SK-N-SH (cell line): ENCODE results near the gene ADRA2A. TPM values are rescaled to one million over a fixed set of nuclear protein-coding genes. Genes with fewer than 3 reads are reported as not detected.

ENCODE experiments used
- CTCF ChIA-PET: fragments of 300-600, 350-600 bp; formaldehyde crosslinking; extraction: SDS; loops from one replicate; lab custom pipeline; 2021; lab: Yijun Ruan, JAX
- POLR2A ChIA-PET: fragments of 350-600 bp; sonication (Branson Sonifier 250); formaldehyde crosslinking; extraction: SDS; loops from one replicate; lab custom pipeline; 2020; ENCODE audit warnings: antibody characterized with exemption, inconsistent platforms; lab: Yijun Ruan, JAX
- DNase-seq: peaks from one replicate; pipeline ENCODE4 v3.0.0; 2012
- H2AFZ ChIP-seq: fragments of 200-600 bp; sonication (generic); 2 replicates; pipeline ENCODE4 v1.8.1; 2016; ENCODE audit warnings: antibody characterized with exemption, mild to moderate bottlenecking, low read depth
- H3F3A ChIP-seq: fragments of 200-600 bp; sonication (generic); replicated peaks from 2 replicates; pipeline ENCODE3; 2016; ENCODE audit warnings: antibody characterized with exemption, mild to moderate bottlenecking; ENCODE audit not compliant: insufficient read depth
- H3K27ac ChIP-seq, 2 experiments: fragments of 200-500 bp in 1 of 2; fragments of 200-600 bp in 1 of 2; sonication (Bioruptor generic) in 1 of 2; sonication (generic), shearing (Covaris generic) in 1 of 2; 2 replicates each; pipeline versions ENCODE4 v1.5.1 to v1.6.1; 2014 to 2016; ENCODE audit warnings: low read depth in 2 of 2, inconsistent platforms in 1 of 2, low read length in 1 of 2, mild to moderate bottlenecking in 1 of 2, mixed read lengths in 1 of 2
- H3K27me3 ChIP-seq: fragments of 200-600 bp; sonication (generic), shearing (Covaris generic); 2 replicates; pipeline ENCODE4 v1.6.1; 2016; ENCODE audit warnings: mixed run types; ENCODE audit not compliant: insufficient read depth
- H3K36me3 ChIP-seq, 2 experiments: fragments of 200-500 bp in 1 of 2; fragments of 200-600 bp in 1 of 2; sonication (Bioruptor generic) in 1 of 2; sonication (generic) in 1 of 2; replicated peaks in 1 of 2; 2 replicates each; pipeline versions ENCODE3 to v1.5.1; 2014 to 2016; ENCODE audit warnings: low read length in 1 of 2, mild to moderate bottlenecking in 1 of 2; ENCODE audit not compliant: insufficient read depth in 2 of 2, control insufficient read depth in 1 of 2
- H3K4me1 ChIP-seq, 2 experiments: fragments of 200-500 bp in 1 of 2; fragments of 200-600 bp in 1 of 2; sonication (Bioruptor generic) in 1 of 2; sonication (generic), shearing (Covaris generic) in 1 of 2; 2 replicates each; pipeline versions ENCODE4 v1.5.1 to v1.6.1; 2014 to 2016; ENCODE audit warnings: low read depth in 1 of 2, low read length in 1 of 2, mixed run types in 1 of 2; ENCODE audit not compliant: insufficient read depth in 2 of 2, control insufficient read depth in 1 of 2
- H3K4me2 ChIP-seq: fragments of 200-600 bp; sonication (generic), shearing (Covaris generic); 2 replicates; pipeline ENCODE4 v1.6.1; 2017; ENCODE audit warnings: mixed run types
- H3K4me3 ChIP-seq, 2 experiments: fragments of 200-500 bp in 1 of 2; fragments of 200-600 bp in 1 of 2; sonication (Bioruptor generic) in 1 of 2; sonication (generic), shearing (Covaris generic) in 1 of 2; 2 replicates each; pipeline versions ENCODE4 v1.5.1 to v1.8.1; 2014 to 2016; ENCODE audit warnings: low read depth in 2 of 2, inconsistent platforms in 1 of 2, low read length in 1 of 2, mild to moderate bottlenecking in 1 of 2, mixed read lengths in 1 of 2, moderate library complexity in 1 of 2
- H3K79me2 ChIP-seq: fragments of 200-600 bp; sonication (generic); 2 replicates; pipeline ENCODE4 v1.8.1; 2017; ENCODE audit warnings: mild to moderate bottlenecking; ENCODE audit not compliant: insufficient read depth
- H3K9ac ChIP-seq: fragments of 200-600 bp; sonication (generic); 2 replicates; pipeline ENCODE4 v1.6.1; 2017; ENCODE audit warnings: mixed run types
- H3K9me2 ChIP-seq: fragments of 200-600 bp; sonication (generic); 2 replicates; pipeline ENCODE4 v1.6.1; 2017; ENCODE audit warnings: mixed run types
- H3K9me3 ChIP-seq: fragments of 200-600 bp; sonication (generic); 2 replicates; pipeline ENCODE4 v1.6.1; 2017; ENCODE audit warnings: mixed run types, mild to moderate bottlenecking, moderate library complexity
- H4K20me1 ChIP-seq: fragments of 200-600 bp; sonication (generic); 2 replicates; pipeline ENCODE4 v1.6.1; 2017; ENCODE audit warnings: mild to moderate bottlenecking, mixed run types; ENCODE audit not compliant: insufficient read depth
- CHD2 ChIP-seq: fragments of 150-350 bp; IDR thresholded peaks from 2 replicates; pipeline ENCODE4 v1.6.1; 2018; ENCODE audit warnings: low read length; ENCODE audit not compliant: partially characterized antibody
- CTCF ChIP-seq: fragments of 200-600 bp; sonication (generic); IDR thresholded peaks from 2 replicates; pipeline ENCODE4 v1.6.1; 2017; ENCODE audit warnings: antibody characterized with exemption, mild to moderate bottlenecking, moderate library complexity
- ELF1 ChIP-seq: IDR thresholded peaks from 2 replicates; pipeline ENCODE4 v1.4.0; 2012
- FOSL2 ChIP-seq: IDR thresholded peaks from 2 replicates; pipeline ENCODE4 v1.4.0; 2012; ENCODE audit warnings: low read depth, mild to moderate bottlenecking, moderate library complexity, borderline replicate concordance
- FOXJ3 ChIP-seq: sonication (generic); formaldehyde crosslinking; IDR thresholded peaks from 2 replicates; pipeline ENCODE4 v1.5.1; 2020; ENCODE audit warnings: mild to moderate bottlenecking, missing genetic modification reagents
- FOXM1 ChIP-seq: IDR thresholded peaks from 2 replicates; pipeline ENCODE4 v1.4.0; 2012; ENCODE audit warnings: low read depth, mild to moderate bottlenecking
- IRF3 ChIP-seq: fragments of 150-350 bp; IDR thresholded peaks from 2 replicates; pipeline ENCODE4 v1.6.1; 2016; ENCODE audit warnings: mild to moderate bottlenecking, low read depth, low read length
- JUND ChIP-seq: IDR thresholded peaks from 2 replicates; pipeline ENCODE4 v1.4.0; 2012
- MAX ChIP-seq: IDR thresholded peaks from 2 replicates; pipeline ENCODE4 v1.4.0; 2012; ENCODE audit warnings: low read depth
- NFIC ChIP-seq: IDR thresholded peaks from 2 replicates; pipeline ENCODE4 v1.4.0; 2012; ENCODE audit warnings: borderline replicate concordance
- PBX3 ChIP-seq: IDR thresholded peaks from 2 replicates; pipeline ENCODE4; 2012
- POLR2AphosphoS5 ChIP-seq: IDR thresholded peaks from 2 replicates; pipeline ENCODE4 v1.6.1; 2012; ENCODE audit warnings: low read depth, low read length
- RAD21 ChIP-seq: IDR thresholded peaks from 2 replicates; pipeline ENCODE4 v1.6.1; 2012; ENCODE audit warnings: mild to moderate bottlenecking, low read length
- RCOR1 ChIP-seq: fragments of 150-350 bp; IDR thresholded peaks from 2 replicates; pipeline ENCODE4 v1.6.1; 2017; ENCODE audit warnings: antibody characterized with exemption, low read length
- RXRA ChIP-seq: IDR thresholded peaks from 2 replicates; pipeline ENCODE4 v1.4.0; 2012; ENCODE audit warnings: low read depth, mild to moderate bottlenecking, borderline replicate concordance
- SIN3A ChIP-seq: IDR thresholded peaks from 2 replicates; pipeline ENCODE4 v1.6.1; 2012; ENCODE audit warnings: low read depth, mild to moderate bottlenecking, low read length, moderate library complexity, borderline replicate concordance
- SMC3 ChIP-seq: IDR thresholded peaks from 2 replicates; pipeline ENCODE4 v1.6.1; 2012; ENCODE audit warnings: low read depth, low read length, improper control_type of control experiment
- TCF12 ChIP-seq: IDR thresholded peaks from 2 replicates; pipeline ENCODE4 v1.4.0; 2012
- WGBS: methylation state at CpG from one replicate; pipeline ENCODE4 v1.1.6; 2017; ENCODE audit warnings: low lambda C conversion rate; 5-methylcytosine and 5-hydroxymethylcytosine counted together
- polyA plus RNA-seq, 3 experiments: library from polyadenylated mRNA; depleted of rRNA; stranded (reverse); fragments of >200 nt; gene quantifications; 2 replicates each; pipeline ENCODE4 v1.2.3, GENCODE V29; 2012
- TF ChIP-seq, protein P1 (sequence below): IDR thresholded peaks from 2 replicates; pipeline ENCODE4 v1.4.0; 2012; ENCODE audit warnings: low read depth, borderline replicate concordance

Gene ADRA2A
- polyA plus RNA-seq, 1 of the 3 experiments (the other 2 are of a cell fraction): 0.02 TPM

GRCh38 chr10:111102359-111102837, 25.6 kb downstream of the ADRA2A start:
- ChIA-PET POLR2A (no interaction called here), CTCF (interaction anchor here (1.0 to 4.2 kb wide), 2 partner anchors 26 to 496 kb away, joined by 3 to 22 read pairs; partner anchors contain the start of gene ADRA2A)
- Histone ChIP-seq H3K4me2 (no peak overlapping the region), H3K36me3 (no peaks in the 10 kb centered on the region), H3K9me2 (no peaks in the 10 kb centered on the region), H3K9ac (no peak overlapping the region), H4K20me1 (no peaks in the 10 kb centered on the region), H3K9me3 (no peaks in the 10 kb centered on the region), H2AFZ (no peak overlapping the region), H3F3A (no peaks in the 10 kb centered on the region), H3K27ac (no peak overlapping the region), H3K27me3 (no peaks in the 10 kb centered on the region), H3K4me1 (peaks cover 0 to 2% of the 10 kb centered on the region in 2 experiments; a peak in 1 of 4 replicates), H3K79me2 (no peaks in the 10 kb centered on the region), H3K4me3 (no peak overlapping the region)
- DNase-seq: no peak
- TF ChIP-seq ELF1 (no peak), TCF12 (no peak), CHD2 (no peak), FOSL2 (no peak), RXRA (no peak), POLR2AphosphoS5 (no peak), FOXM1 (no peak), SIN3A (no peak), RAD21 (no peak), MAX (no peak), NFIC (no peak), SMC3 (no peak), RCOR1 (no peak), JUND (no peak), PBX3 (no peak), FOXJ3 (CRISPR knock-in tag) (no peak), IRF3 (no peak), CTCF (no peak)
- TF ChIP-seq, protein P1, sequence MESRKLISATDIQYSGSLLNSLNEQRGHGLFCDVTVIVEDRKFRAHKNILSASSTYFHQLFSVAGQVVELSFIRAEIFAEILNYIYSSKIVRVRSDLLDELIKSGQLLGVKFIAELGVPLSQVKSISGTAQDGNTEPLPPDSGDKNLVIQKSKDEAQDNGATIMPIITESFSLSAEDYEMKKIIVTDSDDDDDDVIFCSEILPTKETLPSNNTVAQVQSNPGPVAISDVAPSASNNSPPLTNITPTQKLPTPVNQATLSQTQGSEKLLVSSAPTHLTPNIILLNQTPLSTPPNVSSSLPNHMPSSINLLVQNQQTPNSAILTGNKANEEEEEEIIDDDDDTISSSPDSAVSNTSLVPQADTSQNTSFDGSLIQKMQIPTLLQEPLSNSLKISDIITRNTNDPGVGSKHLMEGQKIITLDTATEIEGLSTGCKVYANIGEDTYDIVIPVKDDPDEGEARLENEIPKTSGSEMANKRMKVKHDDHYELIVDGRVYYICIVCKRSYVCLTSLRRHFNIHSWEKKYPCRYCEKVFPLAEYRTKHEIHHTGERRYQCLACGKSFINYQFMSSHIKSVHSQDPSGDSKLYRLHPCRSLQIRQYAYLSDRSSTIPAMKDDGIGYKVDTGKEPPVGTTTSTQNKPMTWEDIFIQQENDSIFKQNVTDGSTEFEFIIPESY: no peak
- 56% methylated on average over 4 of the region's 4 CpGs for WGBS
